Kidney epithelial cell (primary cell): ENCODE results near the gene STEAP1B. TPM values are rescaled to one million over a fixed set of nuclear protein-coding genes. Genes with fewer than 3 reads are reported as not detected.
"Not testable (repeated sequence)": the region's sequence is repeated elsewhere in the genome, so short reads cannot be mapped to it uniquely, and the experiment has no call there.

Experiments used
- DNase-seq: peaks from one replicate; pipeline ENCODE4 v3.0.0-alpha.2; 2010; ENCODE audit warnings: low read depth
- H3K27me3 ChIP-seq: 2 replicates; pipeline ENCODE4 v1.6.0; 2011; ENCODE audit warnings: low read length; ENCODE audit not compliant: control insufficient read depth, insufficient read depth
- H3K36me3 ChIP-seq: 2 replicates; pipeline ENCODE4 v1.5.1; 2011; ENCODE audit warnings: low read length; ENCODE audit not compliant: control insufficient read depth, insufficient read depth
- H3K4me3 ChIP-seq: 2 replicates; pipeline ENCODE4 v1.5.1; 2011; ENCODE audit warnings: low read depth, mild to moderate bottlenecking, control low read depth, low read length
- total RNA-seq: library from RNA; depleted of rRNA; stranded (reverse); fragments of >200 nt; gene quantifications from 2 replicates; pipeline ENCODE4 v1.2.3, GENCODE V29; 2015
- TF ChIP-seq, protein P1 (sequence below): IDR thresholded peaks from 2 replicates; pipeline ENCODE4 v1.5.1; 2011; ENCODE audit warnings: mild to moderate bottlenecking, moderate library complexity, low read length, control low read depth, inconsistent platforms; ENCODE audit not compliant: insufficient read depth, poor library complexity, severe bottlenecking

STEAP1B gene
- total RNA-seq, 1 donor from 2014 or later = not detected

- Histone ChIP-seq H3K4me3 (no peak overlapping the region), H3K36me3 (no peaks in the 10 kb centered on the region), H3K27me3 (no peaks in the 10 kb centered on the region)
- TF ChIP-seq, protein P1, sequence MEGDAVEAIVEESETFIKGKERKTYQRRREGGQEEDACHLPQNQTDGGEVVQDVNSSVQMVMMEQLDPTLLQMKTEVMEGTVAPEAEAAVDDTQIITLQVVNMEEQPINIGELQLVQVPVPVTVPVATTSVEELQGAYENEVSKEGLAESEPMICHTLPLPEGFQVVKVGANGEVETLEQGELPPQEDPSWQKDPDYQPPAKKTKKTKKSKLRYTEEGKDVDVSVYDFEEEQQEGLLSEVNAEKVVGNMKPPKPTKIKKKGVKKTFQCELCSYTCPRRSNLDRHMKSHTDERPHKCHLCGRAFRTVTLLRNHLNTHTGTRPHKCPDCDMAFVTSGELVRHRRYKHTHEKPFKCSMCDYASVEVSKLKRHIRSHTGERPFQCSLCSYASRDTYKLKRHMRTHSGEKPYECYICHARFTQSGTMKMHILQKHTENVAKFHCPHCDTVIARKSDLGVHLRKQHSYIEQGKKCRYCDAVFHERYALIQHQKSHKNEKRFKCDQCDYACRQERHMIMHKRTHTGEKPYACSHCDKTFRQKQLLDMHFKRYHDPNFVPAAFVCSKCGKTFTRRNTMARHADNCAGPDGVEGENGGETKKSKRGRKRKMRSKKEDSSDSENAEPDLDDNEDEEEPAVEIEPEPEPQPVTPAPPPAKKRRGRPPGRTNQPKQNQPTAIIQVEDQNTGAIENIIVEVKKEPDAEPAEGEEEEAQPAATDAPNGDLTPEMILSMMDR = no peak
- no peak for DNase-seq
Observed at GRCh38 chr7:22457471-22457870, 42.5 kb downstream of the STEAP1B start.

DNA sequence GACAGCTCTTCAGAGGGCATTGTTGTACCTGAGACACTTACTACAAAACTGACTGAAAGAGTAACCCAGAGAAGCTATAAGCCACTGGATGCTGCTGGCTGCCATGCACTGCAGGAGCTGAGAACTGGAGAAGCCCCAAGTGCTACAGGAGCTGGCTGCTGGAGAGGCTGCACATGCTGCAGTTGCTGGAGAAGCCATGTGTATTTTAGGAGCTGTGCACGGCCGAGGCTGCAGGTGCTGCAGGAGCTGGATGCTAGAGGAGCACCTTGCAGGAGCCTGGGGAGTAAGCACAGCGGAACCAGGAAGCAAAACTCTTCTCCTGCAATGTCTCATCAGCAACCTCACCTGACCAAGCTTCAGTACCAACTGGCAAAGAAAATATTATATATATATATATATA, 45.5 kb downstream of the STEAP1B start:
- no peak for DNase-seq
- Histone ChIP-seq H3K4me3 (no peak overlapping the region), H3K27me3 (no peaks in the 10 kb centered on the region), H3K36me3 (no peaks in the 10 kb centered on the region)
- TF ChIP-seq, protein P1 = no peak

GRCh38 chr7:22452960-22453558, 46.9 kb downstream of the STEAP1B start:
- TF ChIP-seq, protein P1 = no peak
- H3K36me3 ChIP-seq = no peaks in the 10 kb centered on the region
- H3K4me3 ChIP-seq = no peak overlapping the region
- H3K27me3 ChIP-seq = no peaks in the 10 kb centered on the region
- no peak for DNase-seq

DNA sequence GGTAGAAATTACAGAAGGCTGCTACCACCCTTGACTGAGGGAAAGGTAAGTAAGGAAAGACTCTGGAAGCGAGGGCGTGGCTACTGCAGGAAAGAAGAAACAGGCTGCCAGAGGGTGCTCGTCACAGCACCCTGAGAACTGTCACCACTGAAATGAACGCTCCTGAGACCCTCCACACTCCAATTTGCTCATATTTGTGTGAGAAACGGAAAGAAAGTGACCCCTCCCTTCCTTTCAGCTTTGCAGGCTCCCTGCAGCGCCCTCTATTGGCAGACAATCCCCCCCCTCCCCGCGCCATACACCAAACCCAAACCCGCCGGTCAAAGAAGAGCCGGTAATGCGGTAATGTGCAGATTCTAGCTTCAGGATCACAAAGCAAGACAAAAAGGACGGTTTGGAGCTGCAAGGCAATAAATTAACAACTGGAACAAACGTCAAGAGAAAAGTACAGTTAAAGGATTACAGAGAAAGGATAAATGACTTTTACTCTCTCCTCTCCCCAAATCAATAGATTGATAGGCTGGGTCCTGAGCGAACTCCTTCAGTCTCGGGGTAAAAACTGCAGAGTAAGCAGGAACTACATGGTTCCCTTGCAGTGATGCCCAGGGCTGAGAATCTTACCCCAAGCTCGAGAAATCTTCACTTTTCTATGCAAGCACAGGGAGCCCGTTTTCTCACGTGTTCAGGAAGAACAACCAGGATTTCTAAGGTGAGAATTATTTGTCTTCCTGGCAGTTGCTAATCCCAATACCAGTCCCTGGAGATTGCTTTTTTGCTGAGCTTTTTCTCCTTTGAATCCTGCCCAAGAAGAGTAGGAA, 47.6 kb downstream of the STEAP1B start:
- TF ChIP-seq, protein P1 = peak; percentile 90
- no peak for DNase-seq
- H3K27me3 ChIP-seq = no peaks in the 10 kb centered on the region
- no peak overlapping the region for H3K4me3 ChIP-seq
- H3K36me3 ChIP-seq = no peaks in the 10 kb centered on the region

GRCh38 chr7:22450013-22450412, 50.0 kb downstream of the STEAP1B start:
- H3K4me3 ChIP-seq, H3K27me3 ChIP-seq, DNase-seq, H3K36me3 ChIP-seq: not testable (repeated sequence)

DNA sequence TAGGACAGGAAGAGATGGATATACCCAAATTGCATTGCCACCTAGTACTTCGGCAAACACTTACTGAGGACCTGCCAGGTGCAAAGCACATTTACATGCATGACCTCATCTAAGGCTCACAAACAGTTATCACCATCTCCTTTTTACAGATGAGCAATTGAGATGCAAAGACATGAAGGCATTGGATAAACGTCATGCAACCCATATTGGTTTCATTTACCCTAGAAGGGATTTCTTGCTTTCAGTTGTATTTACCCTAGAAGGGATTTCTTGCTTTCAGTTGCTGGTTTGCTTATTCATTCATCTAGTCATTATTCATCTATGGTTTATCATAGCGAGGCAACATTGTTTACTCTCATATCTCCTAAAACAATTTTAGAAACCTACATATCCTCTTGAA, 52.2 kb downstream of the STEAP1B start:
- no peaks in the 10 kb centered on the region for H3K27me3 ChIP-seq
- H3K36me3 ChIP-seq = no peaks in the 10 kb centered on the region
- no peak overlapping the region for H3K4me3 ChIP-seq
- DNase-seq = no peak
- TF ChIP-seq, protein P1 = no peak
